ENCODE results near the gene IL4. TPM values are rescaled to one million over a fixed set of nuclear protein-coding genes. Genes with fewer than 3 reads are reported as not detected.

IL4 gene
- total RNA-seq, 2 donors from 2014 or later, result not detected

- Histone ChIP-seq H3K4me1 (ENCODE audit: control insufficient read depth, insufficient read depth, low read length) (peaks cover 9% of the 10 kb centered on the region), H3K27me3 (ENCODE audit: control insufficient read depth, insufficient read depth, low read length, poor library complexity, severe bottlenecking) (peaks cover 32% of the 10 kb centered on the region), H3K9me3 (ENCODE audit: control insufficient read depth, low read length) (no peaks in the 10 kb centered on the region), H3K36me3 (ENCODE audit: control insufficient read depth, insufficient read depth, low read length) (no peaks in the 10 kb centered on the region), H3K27ac (ENCODE audit: low read depth, low read length) (no peak overlapping the region), H3K4me3 (ENCODE audit: low read length) (no peak overlapping the region), H3K9ac (ENCODE audit: extremely low read depth, low read length, poor library complexity, severe bottlenecking) (no peak overlapping the region)
- TF ChIP-seq CTCF (conservative IDR thresholded peaks at IDR 0.05), result no peak
- Mint-ChIP-seq H3K27ac (no peak overlapping the region), H3K27me3 (ENCODE audit: insufficient read depth) (peaks cover 32% of the 10 kb centered on the region), H3K4me1 (peaks cover 15% of the 10 kb centered on the region), H3K4me3 (no peak overlapping the region), H3K9me3 (peaks cover 4% of the 10 kb centered on the region), H3K36me3 (ENCODE audit: low read depth) (peaks cover under 1% of the 10 kb centered on the region)
- no peak for DNase-seq
- WGBS, 2 experiments (ENCODE audit: insufficient coverage in 1 of 2, insufficient read length in 1 of 2), result 93 to 94% methylated on average over 13 to 23 of the region's 23 CpGs
These were observed 13.9 kb upstream of the IL4 start for GRCh38 chr5:132659598-132660493.

GRCh38 chr5:132661231-132662003 lies 12.4 kb upstream of the IL4 start:
- no peak for TF ChIP-seq CTCF (conservative IDR thresholded peaks at IDR 0.05)
- WGBS, 2 experiments (ENCODE audit: insufficient coverage in 1 of 2, insufficient read length in 1 of 2), result 91 to 93% methylated on average over 8 to 12 of the region's 12 CpGs
- Histone ChIP-seq H3K9me3 (ENCODE audit: control insufficient read depth, low read length) (no peaks in the 10 kb centered on the region), H3K27me3 (ENCODE audit: control insufficient read depth, insufficient read depth, low read length, poor library complexity, severe bottlenecking) (peaks cover 16% of the 10 kb centered on the region), H3K27ac (ENCODE audit: low read depth, low read length) (no peak overlapping the region), H3K36me3 (ENCODE audit: control insufficient read depth, insufficient read depth, low read length) (no peaks in the 10 kb centered on the region), H3K4me3 (ENCODE audit: low read length) (no peak overlapping the region), H3K9ac (ENCODE audit: extremely low read depth, low read length, poor library complexity, severe bottlenecking) (no peak overlapping the region), H3K4me1 (ENCODE audit: control insufficient read depth, insufficient read depth, low read length) (peaks cover 9% of the 10 kb centered on the region)
- Mint-ChIP-seq H3K4me3 (no peak overlapping the region), H3K9me3 (no peaks in the 10 kb centered on the region), H3K27me3 (ENCODE audit: insufficient read depth) (peaks cover 20% of the 10 kb centered on the region), H3K27ac (no peak overlapping the region), H3K36me3 (ENCODE audit: low read depth) (no peaks in the 10 kb centered on the region), H3K4me1 (peaks cover 16% of the 10 kb centered on the region)
- DNase-seq, result no peak

- Mint-ChIP-seq H3K4me1 (peaks cover 16% of the 10 kb centered on the region), H3K27ac (no peak overlapping the region), H3K4me3 (no peak overlapping the region), H3K36me3 (ENCODE audit: low read depth) (no peaks in the 10 kb centered on the region), H3K27me3 (ENCODE audit: insufficient read depth) (peaks cover 15% of the 10 kb centered on the region), H3K9me3 (no peaks in the 10 kb centered on the region)
- DNase-seq, result no peak
- Histone ChIP-seq H3K9ac (ENCODE audit: extremely low read depth, low read length, poor library complexity, severe bottlenecking) (no peak overlapping the region), H3K36me3 (ENCODE audit: control insufficient read depth, insufficient read depth, low read length) (no peaks in the 10 kb centered on the region), H3K27ac (ENCODE audit: low read depth, low read length) (no peak overlapping the region), H3K4me3 (ENCODE audit: low read length) (no peak overlapping the region), H3K9me3 (ENCODE audit: control insufficient read depth, low read length) (no peaks in the 10 kb centered on the region), H3K4me1 (ENCODE audit: control insufficient read depth, insufficient read depth, low read length) (peaks cover 9% of the 10 kb centered on the region), H3K27me3 (ENCODE audit: control insufficient read depth, insufficient read depth, low read length, poor library complexity, severe bottlenecking) (peaks cover 10% of the 10 kb centered on the region)
- 94 to 100% methylated on average over 7 to 9 of the region's 9 CpGs for WGBS, 2 experiments (ENCODE audit: insufficient coverage in 1 of 2, insufficient read length in 1 of 2)
- no peak for TF ChIP-seq CTCF (conservative IDR thresholded peaks at IDR 0.05)
These were observed 11.8 kb upstream of the IL4 start for GRCh38 chr5:132662004-132662401.
